Umbilical cord (tissue), 2 donors: Measurements from ENCODE around the gene CCSAP. TPM values are rescaled to one million over a fixed set of nuclear protein-coding genes. Genes with fewer than 3 reads are reported as not detected.

Experiments used
- DNase-seq: peaks from one replicate; pipeline ENCODE4 v3.0.0-alpha.2; 2015; ENCODE audit warnings: low spot score
- total RNA-seq: library from RNA; depleted of rRNA; stranded (reverse); fragments of >200 nt; gene quantifications from one replicate; pipeline ENCODE4 v1.2.3, GENCODE V29; 2014; ENCODE audit warnings: low replicate concordance; ENCODE audit not compliant: insufficient read depth

Gene CCSAP
- total RNA-seq, 1 donor from 2014 or later: 32.0 TPM

GRCh38 chr1:229287267-229287666, 55.6 kb downstream of the CCSAP start:
- DNase-seq: no peak

DNA sequence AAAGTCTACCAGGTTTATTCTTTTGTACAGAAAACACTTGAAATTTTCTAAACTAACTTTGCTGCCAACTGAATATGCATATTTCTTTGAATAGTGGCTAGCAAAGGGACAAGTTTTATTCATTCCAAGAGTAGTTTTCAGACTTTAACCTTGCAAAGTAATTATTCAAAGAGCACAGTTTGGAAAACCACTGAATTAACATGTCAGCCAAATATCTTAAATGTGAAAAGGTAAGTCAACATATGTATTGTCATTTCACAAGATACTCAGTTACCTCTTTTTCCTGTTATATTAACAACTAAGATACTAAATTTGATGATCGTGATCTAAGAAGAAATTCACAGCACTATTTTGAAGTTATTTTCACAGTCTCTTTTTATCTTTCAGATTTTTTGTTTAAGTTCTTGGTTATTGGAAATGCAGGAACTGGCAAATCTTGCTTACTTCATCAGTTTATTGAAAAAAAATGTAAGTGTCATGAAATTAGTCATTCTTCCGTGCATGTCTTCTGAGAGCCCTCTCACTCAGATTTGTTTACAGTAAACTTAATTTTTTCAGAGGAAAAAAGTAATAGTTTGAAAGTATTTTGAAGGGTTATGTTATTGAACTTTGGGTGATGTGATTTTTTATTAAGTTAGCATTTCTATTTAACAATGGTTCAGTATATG, 56.6 kb downstream of the CCSAP start:
- no peak for DNase-seq

DNA sequence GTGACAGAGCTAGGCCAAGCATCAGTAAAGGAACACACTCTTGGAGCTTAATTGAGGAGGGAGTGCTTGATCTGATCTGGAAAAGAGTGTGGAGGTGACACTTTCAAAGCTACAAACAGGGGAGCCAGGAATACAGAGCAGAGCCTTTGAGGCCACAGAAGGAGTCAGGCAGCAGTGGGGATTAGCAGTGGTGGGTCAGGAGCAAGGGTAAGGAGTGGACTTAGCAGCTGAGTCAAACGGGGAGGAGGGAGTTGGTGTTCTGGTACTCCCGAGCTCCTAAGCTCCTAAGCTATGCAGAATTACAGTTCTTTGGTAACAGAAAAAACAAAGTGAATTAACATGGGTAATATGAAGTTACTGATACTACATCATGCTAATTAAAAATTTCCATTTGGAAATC, 57.4 kb downstream of the CCSAP start:
- DNase-seq: peak; percentile 61

- DNase-seq: no peak
Measured at GRCh38 chr1:229284887-229285286, 58.0 kb downstream of the CCSAP start.

GRCh38 chr1:229283183-229283611, 59.6 kb downstream of the CCSAP start:
- no peak for DNase-seq

GRCh38 chr1:229282295-229282823, 60.5 kb downstream of the CCSAP start:
- no peak for DNase-seq

DNA sequence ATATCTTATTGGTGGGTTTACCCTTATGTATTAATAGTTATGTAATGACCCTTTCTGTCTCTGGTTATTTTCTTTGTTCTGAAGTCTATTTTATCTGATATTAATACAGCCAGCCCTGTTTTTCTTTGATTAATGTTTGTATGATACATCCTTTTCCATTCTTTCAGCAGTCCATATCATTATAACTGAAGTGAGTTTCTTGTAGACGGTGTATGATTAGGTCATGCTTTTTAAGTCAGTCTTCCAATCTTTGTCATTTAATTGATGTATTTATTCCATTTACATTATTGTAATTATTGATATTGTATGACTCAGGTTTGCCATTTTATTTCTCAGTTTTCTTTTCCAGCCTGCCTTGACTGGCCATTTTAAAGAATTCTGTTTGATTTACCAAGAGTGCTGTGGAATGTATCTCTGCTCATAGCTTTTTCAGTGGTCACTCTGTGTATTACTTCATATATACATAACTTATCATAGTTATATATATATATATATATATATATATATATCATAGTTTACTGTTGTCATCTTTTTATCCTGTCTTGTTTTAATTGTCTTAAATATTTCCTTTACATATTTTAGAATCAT, 61.4 kb downstream of the CCSAP start:
- no peak for DNase-seq

GRCh38 chr1:229280921-229281320, 61.9 kb downstream of the CCSAP start:
- DNase-seq: no peak

- DNase-seq: peak; percentile 33
Measured at GRCh38 chr1:229280037-229280828, 62.6 kb downstream of the CCSAP start.

DNA sequence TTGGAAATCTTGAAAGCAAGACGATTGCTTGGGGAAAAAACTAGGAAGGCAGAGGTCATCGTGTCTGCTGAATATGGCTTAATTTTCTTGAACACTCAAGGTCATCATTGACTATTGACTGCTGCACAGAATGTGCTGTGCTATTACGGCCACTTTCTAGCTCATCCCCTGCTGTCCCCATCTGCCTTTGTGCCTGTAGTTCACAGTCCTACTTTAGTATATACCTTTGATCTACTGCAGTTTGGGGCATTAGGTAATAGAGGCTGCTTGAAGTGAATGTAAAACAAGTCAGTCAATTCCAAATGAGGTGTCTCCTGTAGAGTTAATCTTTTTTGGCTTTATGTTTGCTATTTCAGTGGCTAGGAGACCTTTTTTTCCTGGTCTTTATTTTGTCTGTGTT, 63.6 kb downstream of the CCSAP start:
- no peak for DNase-seq

- no peak for DNase-seq
Measured at GRCh38 chr1:229278120-229278741, 64.6 kb downstream of the CCSAP start.

GRCh38 chr1:229275005-229275404, 67.8 kb downstream of the CCSAP start:
- no peak for DNase-seq

DNA sequence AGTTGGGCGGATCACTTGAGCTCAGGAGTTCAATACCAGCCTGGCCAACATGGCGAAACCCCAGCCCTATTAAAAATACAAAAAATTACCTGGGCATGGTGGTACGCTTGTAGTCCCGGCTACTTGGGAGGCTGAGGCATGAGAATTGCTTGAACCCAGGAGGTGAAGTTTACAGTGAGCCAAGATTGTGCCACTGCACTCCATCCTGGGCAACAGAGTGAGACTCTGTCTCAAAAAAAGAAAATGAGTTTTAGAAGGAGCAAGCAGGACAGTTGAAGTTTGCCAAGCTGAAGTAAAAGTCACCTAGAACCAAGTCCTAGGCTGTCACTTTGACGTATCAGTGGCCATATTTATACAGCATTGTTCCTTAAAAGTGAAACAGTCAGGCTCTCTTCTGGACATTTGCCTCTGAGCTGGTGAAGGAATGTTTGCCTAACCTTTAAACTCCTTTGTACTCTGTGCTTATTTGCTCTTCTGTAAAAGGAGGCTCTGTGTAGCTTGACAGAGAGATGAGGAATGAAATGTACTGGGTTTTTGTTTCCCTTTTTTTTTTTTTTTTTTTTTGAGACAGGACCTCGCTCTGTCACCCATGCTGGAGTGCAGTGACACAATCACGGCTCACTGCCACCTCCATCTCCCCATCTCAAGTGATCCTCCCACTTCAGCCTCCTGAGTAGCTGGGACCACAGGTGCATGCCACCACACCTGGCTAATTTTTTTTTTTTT, 69.2 kb downstream of the CCSAP start:
- no peak for DNase-seq

- no peak for DNase-seq
Measured at GRCh38 chr1:229272164-229273158, 70.4 kb downstream of the CCSAP start.

- peak; percentile 46 for DNase-seq
Measured at GRCh38 chr1:229271448-229272159, 71.2 kb downstream of the CCSAP start.
